ENCODE measurements around the gene PCNX1.
"Not testable (repeated sequence)": the region's sequence is repeated elsewhere in the genome, so short reads cannot be mapped to it uniquely, and the experiment has no call there.

Gene PCNX1

DNA sequence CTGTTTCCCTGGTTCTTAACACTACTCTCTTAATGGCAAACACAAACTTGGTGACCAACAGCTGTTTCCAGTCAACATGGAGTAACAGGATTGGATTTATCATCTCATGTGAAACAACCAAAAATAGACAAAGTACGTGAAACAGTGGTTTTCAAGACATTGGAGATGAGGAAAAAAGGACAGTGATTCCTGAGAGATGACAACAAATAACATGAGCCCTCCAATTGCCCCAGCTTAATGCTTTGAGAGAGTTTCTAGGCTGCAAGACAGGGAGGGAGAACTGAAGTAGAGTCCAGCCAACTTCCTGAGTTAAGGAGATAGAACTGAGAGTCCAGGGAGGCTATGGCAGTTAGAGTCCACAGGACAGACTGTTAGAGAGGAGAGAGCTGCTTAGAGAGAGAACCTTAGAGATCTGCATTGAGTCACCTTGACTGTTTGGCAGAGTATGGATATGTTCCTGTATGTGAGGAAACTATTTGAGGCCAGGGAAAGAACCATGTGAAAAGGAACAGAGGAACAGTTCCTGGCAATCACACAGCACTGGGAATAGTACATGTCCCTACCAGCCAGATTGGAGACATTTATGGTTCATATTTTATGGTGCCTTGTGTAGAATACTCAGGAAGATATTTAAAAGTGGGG, 106.4 kb downstream of the PCNX1 start:
- DNase-seq (ENCODE audit: low read depth, low spot score) = no peak

DNA sequence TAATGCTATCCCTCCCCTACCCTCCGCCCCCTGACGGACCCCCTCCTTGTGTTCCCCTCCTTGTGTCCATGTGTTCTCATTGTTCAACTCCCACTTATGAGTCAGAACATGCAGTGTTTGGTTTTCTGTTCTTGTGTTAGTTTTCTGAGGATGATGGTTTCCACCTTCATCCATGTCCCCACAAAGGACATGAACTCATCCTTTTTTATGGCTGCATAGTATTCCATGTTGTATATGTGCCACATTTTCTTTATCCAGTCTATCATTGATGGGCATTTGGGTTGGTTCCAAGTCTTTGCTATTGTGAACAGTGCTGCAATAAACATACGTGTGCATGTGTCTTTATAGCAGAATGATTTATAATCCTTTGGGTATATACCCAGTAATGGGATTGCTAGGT, 112.7 kb downstream of the PCNX1 start:
- DNase-seq (ENCODE audit: low read depth, low spot score) = not testable (repeated sequence)

DNA sequence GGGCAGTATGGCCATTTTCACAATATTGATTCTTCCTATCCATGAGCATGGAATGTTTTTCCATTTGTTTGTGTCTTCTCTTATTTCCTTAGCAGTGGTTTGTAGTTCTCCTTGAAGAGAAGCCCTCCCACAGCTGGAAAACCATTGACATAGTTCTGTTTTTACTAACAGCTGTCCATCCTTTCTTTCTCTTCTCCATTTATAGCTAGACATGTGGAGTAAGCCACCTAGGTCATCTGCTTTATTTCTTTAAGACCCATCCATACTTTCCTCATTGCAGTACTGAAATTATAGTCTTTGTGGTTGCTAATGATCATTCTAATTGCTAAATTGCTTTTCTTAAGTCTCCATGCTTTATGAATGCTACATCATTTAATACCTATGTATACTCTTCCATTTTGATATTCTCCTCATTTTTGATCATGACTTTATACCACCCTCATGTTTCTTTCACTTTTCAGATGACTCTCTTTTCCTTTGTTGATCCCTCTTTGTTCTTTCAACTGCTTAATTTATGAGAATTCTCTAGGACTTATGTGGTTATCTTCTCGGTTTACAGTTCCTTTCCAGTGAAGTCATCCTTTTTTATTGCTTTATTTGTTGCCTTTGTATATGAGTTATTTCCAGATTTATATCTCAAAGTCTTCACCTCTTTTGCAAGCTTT, 114.2 kb downstream of the PCNX1 start:
- DNase-seq (ENCODE audit: low read depth, low spot score) = no peak

DNA sequence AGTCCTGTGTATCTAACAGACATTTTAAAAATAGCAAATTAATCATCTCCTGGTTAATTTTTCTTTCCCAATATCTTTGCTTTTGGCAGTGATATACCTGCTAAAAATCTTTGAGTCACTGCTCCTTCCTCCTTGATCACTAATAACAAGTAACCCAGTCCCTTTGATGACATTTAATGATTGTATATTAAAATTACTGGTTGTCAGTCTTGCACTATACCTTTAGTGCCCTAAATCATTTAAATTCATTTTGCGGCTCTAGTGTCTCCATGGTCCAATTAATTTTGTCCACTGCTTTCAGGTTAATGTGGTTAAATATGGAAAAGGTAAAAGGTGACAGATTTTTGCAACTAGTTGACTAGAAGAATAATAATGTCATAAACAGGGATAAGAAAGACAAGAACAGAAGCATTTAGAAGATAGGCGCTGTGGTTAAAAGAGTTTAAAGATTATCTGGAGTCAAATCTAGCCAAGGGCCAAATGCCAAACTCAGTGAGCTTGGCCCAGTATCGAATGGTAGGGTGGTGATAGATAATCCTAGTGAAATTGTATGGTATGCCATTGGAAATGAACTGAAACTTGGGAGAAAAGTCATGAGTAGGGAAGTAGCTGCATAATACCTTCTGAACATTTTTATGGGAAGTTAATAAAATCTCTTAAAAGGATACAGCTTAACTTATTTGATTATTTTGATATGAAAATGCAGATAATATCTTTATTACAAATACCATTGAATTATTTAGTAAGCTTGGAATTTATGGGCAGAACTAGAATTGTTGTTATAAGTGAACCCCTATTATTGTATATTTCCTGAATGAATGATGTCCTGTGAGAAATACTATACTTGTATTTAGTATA, 115.0 kb downstream of the PCNX1 start:
- no peak for DNase-seq (ENCODE audit: low read depth, low spot score)

DNA sequence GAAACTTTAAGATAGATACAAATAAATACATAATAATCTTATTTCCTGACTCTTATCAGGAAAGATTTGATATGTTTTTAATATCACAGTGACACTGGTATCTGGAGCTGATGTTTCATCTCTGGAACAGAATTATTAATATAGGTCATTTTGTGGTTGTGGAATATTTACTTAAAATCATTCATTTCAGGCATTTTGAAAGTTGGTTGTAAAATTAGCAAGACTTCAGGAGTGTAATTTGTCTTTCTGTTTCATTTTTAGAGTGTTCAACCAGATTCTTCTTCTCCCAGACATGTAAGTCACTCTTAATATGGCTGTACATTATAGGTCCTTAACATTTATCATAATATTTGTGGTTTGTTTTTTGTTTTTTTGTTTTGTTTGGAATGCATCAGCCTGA, 115.7 kb downstream of the PCNX1 start:
- DNase-seq (ENCODE audit: low read depth, low spot score) = no peak

DNA sequence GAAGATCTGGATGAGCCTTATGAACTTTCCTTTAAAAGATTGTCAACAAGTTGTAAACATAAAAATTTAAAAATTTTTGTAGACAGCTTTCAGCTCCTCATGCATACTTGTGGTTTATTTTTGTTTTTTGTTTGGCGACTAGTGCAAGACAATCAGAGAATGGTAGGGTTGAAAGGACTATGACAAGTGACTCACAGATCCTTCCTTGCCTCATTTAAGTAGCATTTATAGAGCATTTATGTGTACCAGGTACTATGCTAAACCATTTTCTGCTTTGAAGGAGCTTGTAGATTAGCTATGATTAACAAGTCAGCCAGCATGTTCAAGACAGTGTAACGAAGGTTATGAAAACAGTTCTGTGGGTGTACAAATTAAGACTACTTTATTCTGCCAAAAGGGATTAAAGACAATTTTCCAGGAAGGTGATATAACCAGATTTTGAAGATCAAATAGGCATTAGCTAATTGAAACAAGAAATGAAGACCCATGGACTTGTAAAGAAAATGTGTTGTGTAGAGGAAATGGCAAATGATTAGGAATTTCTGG, 122.0 kb downstream of the PCNX1 start:
- no peak for DNase-seq (ENCODE audit: low read depth, low spot score)

DNA sequence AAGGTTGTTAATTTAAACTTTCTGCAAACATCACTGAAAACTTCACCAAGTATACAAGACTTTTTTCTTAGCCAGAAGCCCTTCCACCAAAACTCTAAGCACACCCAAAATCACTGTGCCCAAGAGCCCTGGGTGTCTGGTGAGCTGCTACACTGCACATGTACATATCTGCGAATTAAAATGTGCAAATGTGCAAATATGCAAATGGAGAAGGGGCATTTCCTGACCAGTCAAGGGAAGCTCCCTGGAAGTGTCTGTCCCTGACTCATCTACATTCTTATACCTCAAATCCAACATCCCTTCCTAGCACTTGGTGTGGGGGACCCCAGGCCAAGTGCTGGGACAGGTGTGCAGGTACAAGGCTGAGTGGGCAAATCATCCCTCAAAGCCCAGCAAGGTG, 123.7 kb downstream of the PCNX1 start:
- DNase-seq (ENCODE audit: low read depth, low spot score) = no peak

DNA sequence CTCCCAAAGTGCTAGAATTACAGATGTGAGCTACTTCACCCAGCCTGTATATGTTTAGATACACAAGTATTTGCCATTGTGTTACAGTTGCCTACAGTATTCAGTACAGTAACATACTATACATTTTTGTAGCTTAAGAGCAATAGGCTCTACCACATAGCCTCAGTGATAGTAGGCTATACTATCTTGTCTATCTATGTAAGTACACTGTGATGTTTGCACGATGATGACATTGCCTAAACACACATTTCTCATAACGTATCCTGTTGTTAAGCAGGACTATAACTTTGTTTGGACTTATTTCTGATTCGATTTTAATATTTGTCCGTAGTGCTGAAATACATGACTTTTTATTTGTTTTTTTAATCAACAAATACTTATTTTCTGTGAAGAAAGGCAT, 129.2 kb downstream of the PCNX1 start:
- no peak for DNase-seq (ENCODE audit: low read depth, low spot score)

DNA sequence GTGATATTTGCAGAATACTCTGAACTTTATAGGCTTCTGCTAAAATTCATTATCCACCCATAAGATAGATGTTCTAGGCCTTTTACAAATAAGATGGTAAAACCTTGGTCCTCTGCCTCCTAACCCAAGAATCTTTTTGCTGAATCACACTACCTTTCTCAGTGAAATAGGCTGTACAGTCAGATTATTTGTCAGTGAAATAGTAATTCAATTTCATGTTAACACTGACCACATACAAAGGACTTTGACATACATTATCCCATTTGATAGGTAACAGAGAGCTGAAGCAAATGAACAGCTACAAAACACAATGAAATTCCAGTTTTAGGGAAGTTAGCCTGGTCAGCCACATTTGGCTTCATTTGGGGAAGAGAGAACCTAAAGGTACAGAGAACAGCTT, 141.1 kb downstream of the PCNX1 start:
- no peak for DNase-seq (ENCODE audit: low read depth, low spot score)

DNA sequence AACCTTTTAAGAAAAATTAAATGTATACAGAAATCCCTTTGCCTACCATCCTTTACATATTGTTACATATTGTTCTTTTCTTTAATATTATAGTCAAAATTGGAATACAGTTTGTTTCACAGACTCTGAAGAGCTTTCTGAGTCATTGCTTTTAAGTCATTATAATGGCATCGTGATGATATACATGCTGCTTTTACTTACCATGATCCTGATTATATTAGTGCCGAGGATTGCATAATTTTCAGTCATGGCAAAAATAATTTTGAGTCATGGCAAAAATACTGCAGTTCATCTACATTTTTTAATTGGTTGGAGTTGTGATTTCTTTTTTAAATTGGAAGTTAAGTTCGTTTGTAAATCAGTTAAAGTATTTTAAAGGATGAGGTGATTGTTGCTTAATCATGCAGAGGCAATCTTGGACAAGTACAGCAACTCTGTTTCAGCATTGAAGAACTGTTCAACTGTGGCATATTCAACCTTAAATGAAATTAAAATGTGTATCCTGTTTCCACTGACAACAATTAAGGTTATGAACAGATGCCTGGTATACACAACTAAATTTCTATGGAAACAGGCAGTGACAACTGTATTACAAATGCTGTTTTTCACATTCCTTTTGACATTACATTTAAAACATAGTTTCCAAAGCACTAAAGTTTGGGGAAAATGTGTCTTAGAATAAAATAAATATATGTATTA, 142.3 kb downstream of the PCNX1 start:
- no peak for DNase-seq (ENCODE audit: low read depth, low spot score)

DNA sequence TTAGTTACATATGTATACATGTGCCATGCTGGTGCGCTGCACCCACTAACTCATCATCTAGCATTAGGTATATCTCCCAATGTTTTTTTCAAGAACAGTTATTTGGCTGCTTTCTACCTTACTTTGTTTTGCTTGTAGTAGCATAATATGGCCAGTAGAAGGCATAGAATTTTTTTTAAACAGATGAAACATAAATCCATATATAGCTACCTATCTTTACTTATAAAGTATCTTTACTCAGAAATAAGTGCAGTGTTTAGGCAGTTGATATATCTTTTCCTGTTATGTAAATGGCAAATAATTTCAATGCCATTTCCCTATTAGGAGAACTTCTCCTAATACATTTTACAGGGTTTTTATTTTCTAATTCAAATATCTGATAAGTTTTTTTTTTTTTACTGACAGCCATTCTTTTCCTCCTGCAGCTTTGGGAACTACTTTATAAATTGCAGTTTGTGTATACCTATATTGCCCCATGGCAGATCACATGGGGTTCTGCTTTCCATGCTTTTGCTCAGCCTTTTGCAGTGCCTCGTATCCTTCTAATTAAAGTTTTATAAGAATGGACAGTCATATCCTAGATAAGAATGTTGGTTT, 143.1 kb downstream of the PCNX1 start:
- no peak for DNase-seq (ENCODE audit: low read depth, low spot score)

DNA sequence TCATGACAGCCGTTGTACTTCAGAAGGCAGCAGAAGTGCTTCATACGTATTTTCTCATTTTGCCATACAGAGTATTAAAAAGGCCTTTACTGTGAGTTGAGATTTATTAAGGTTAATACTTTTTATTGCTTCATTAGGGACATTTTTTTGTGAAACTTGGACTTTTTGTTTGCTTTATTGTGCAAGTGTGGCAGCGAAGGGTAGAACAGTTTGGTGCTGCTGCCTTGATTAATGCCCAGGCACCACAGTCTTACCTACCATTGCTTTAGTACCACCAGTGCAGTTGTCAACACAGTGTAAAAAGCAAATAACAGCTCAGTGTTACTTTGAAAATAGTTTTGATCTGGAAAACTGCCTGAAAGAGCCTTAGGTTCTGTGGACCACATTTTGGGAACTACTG, 147.4 kb downstream of the PCNX1 start:
- DNase-seq (ENCODE audit: low read depth, low spot score) = no peak

DNA sequence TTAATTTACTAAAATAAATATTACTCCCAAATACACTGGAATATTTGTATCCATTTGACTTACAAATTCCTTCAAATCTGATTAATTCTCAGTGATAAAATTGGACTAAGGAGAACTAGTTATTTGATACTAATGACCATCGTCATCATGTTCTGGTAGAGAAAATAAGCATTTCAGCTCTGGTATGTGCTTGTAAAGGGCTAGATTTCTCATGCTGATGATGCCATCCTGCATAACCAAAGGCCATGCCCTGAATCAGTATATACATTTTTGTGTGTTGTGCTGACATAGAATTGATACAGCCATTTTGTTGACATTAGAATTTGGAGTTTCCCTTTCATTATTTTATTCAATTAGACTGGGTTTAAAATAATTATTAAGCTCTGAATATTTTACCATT, 148.9 kb downstream of the PCNX1 start:
- DNase-seq (ENCODE audit: low read depth, low spot score) = no peak

DNA sequence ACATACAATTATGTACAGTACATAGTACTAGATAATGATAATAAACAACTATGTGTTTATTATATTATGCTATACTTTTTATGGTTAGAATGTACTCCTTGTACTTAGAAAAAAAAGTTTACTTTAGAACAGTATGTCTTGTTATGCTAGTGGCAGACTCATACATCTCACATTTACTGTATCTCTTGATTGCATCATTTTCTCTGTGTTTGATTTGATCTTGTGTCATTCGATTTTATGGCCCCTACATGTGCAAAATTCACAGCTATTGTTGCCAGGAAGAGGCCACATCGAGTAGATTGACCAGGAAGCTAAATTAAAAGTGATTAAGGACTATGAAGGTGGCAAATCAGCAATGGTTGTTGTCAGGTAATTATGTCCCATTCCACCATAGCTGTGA, 153.0 kb downstream of the PCNX1 start:
- no peak for DNase-seq (ENCODE audit: low read depth, low spot score)

DNA sequence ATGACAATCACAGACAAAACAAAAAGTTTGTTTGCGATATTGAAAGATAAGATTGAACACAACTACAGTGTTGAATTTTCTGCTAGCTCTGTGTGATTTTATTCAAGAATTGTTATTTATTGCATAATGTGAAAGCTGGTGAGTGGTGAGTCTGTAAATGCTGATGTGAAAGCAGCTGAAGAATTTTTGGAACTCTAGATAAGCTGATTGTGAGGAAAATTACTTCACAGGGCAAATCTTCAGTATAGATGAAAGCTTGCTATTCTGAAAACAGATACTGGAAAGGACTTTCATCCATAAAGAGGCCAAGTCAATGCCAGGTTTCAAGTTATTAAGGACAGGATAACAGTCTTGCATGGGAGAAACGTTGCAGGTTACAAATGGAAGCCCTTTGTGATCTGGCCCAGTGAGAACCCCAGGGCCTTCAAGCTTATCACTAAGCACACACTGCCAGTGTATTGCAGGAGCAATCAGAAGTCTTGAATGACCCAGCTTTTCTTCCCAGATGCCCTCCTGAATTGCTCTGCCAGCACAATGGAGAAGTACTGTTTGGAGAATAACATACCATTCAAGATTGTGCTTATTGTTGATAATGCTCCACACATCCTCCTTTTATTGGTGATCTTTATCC, 153.7 kb downstream of the PCNX1 start:
- no peak for DNase-seq (ENCODE audit: low read depth, low spot score)

DNA sequence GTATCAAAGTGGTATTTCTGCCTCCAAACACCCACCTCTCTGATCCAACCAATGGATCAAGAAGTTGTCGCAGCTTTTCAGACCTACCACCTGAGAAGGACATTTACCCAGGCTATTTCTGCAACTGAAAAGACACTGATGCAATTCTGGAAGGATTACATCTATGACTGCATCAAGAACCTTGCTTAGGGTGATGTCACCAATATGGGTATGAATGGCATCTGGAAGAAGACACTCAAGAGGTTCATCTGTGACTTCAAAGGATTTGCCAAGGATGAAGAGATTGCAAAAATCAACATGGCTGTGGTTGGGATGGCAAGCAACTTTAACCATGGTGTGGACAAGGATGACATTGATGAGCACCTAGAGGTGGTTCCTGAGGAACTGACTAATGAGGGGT, 154.2 kb downstream of the PCNX1 start:
- no peak for DNase-seq (ENCODE audit: low read depth, low spot score)

DNA sequence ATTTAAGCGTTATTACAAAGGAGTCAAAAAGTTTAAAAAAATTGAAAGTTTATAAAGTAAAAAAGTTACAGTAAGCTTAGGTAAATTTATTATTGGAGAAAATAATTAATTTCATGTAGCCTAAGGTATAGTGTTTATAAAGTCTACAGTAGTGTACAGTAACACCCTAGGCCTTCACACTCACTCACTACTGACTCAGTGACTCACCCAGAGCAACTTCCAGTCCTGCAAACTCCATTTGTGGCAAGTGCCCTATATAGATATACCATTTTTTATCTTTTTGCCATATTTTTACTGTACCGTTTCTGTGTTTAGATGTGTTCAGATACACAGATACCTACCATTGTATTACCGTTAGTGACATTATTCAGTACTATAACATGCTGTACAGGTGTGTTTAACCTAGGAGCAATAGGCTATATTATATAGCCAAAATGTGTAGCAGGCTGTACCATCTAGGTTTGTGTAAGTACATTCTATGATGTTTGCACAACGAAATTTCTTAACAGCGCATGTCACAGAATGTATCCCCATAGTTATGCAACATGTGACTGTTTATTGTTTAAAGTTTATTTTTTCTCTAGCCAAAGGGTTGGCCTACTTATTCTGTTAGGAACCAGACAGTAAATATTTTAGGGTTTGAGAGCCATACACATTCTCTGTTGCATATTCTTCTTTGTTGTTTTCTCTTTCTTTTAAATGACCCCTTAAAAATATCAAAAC, 155.5 kb downstream of the PCNX1 start:
- no peak for DNase-seq (ENCODE audit: low read depth, low spot score)

DNA sequence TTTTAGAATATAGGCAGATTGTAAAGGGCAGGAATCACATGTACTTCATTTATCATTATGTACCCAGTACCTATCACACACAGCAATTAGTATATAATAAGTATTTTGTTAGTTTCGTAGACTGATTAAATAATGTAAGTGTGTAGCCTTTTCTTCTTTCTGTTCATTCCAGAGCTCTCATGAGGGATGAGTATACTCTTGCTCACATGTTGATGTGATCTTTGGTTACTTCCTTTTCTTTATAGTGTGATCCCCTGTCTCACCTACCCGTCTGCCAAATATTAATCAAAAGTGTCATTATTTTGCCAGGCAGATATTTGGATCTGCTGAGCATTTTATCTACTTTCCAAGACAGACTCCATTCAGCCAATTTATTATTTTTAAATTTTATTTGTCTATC, 156.1 kb downstream of the PCNX1 start:
- no peak for DNase-seq (ENCODE audit: low read depth, low spot score)

DNA sequence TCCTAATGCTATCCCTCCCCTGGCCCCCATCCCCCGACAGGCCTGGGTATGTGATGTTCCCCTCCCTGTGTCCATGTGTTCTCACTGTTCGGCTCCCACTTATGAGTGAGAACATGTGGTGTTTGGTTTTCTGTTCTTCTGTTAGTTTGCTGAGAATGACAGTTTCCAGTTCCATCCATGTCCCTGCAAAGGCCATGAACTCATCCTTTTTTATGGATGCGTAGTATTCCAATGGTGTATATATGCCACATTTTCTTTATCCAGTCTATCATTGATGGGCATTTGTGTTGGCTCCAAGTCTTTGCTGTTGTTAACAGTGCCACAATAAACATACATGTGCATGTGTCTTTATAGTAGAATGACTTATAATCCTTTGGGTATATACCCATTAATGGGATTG, 157.5 kb downstream of the PCNX1 start:
- DNase-seq (ENCODE audit: low read depth, low spot score) = not testable (repeated sequence)

DNA sequence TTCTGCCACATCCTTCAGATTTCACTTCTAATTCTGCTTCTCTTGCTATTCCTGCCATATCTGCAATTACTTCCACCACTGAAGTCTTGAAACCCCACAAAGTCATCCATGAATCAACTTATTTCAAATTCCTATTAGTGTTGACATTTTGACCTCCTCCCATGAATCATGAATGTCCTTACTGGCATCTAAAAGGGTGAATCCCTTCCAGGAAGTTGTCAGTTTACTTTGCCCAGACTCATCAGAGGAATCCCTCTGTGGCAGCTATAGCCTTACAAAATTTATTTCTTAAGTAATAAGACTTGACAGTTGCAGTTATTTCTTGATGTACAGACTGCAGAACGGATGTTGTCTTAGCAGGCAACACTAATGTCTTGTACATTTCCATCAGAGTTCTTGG, 162.9 kb downstream of the PCNX1 start:
- no peak for DNase-seq (ENCODE audit: low read depth, low spot score)

Data from brain pericyte (primary cell).